Central memory CD8-positive, alpha-beta T cell (primary cell): ENCODE results near the gene SLC6A6.

Source experiments
- ATAC-seq: fragments of 150-1000 bp; cut with Tn5 transposase; replicated peaks from 2 replicates; pipeline ENCODE4 v1.10.0; 2022; ENCODE audit warnings: mild to moderate bottlenecking, moderate FRiP score, moderate number of reproducible peaks; ENCODE audit not compliant: poor library complexity, severe bottlenecking; ENCODE audit errors: extremely low read depth
- DNase-seq, 2 donors: peaks; one replicate each; pipeline ENCODE4 v3.0.0; 2021; ENCODE audit warnings: low spot score in 2 of 2
- H3K27ac Mint-ChIP-seq: one replicate; pipeline ENCODE4 v1.8.0; 2022; ENCODE audit warnings: low read depth, mild to moderate bottlenecking, moderate library complexity, mixed read lengths
- H3K27me3 Mint-ChIP-seq: one replicate; pipeline ENCODE4 v1.8.0; 2022; ENCODE audit warnings: mixed read lengths
- H3K36me3 Mint-ChIP-seq: one replicate; pipeline ENCODE4 v1.8.0; 2022; ENCODE audit warnings: mild to moderate bottlenecking, moderate library complexity, mixed read lengths; ENCODE audit not compliant: insufficient read depth
- H3K4me1 Mint-ChIP-seq: one replicate; pipeline ENCODE4 v1.8.0; 2022; ENCODE audit warnings: mixed read lengths
- H3K4me3 Mint-ChIP-seq: one replicate; pipeline ENCODE4 v1.8.0; 2022; ENCODE audit warnings: mild to moderate bottlenecking, moderate library complexity, mixed read lengths
- H3K9me3 Mint-ChIP-seq: one replicate; pipeline ENCODE4 v1.8.0; 2022; ENCODE audit warnings: mixed read lengths

SLC6A6 gene

GRCh38 chr3:14393440-14394106 is 8.8 kb upstream of the SLC6A6 start:
- no peaks in the 10 kb centered on the region for H3K9me3 Mint-ChIP-seq
- DNase-seq (no peak), ATAC-seq (no peak)
- H3K27me3 Mint-ChIP-seq: no peaks in the 10 kb centered on the region
- H3K36me3 Mint-ChIP-seq: no peaks in the 10 kb centered on the region
- peaks cover 16% of the 10 kb centered on the region for H3K4me1 Mint-ChIP-seq
- H3K27ac Mint-ChIP-seq: peak overlapping the region; percentile 72
- no peak overlapping the region for H3K4me3 Mint-ChIP-seq

GRCh38 chr3:14396031-14396692 is 6.2 kb upstream of the SLC6A6 start:
- Mint-ChIP-seq H3K27me3 (no peaks in the 10 kb centered on the region), H3K36me3 (peaks cover 1% of the 10 kb centered on the region), H3K4me1 (peaks cover 16% of the 10 kb centered on the region), H3K27ac (peak overlapping the region; percentile 83), H3K4me3 (no peak overlapping the region), H3K9me3 (no peaks in the 10 kb centered on the region)
- no peak for DNase-seq
- ATAC-seq: no peak

GRCh38 chr3:14397046-14397445 is 5.4 kb upstream of the SLC6A6 start:
- H3K4me1 Mint-ChIP-seq: peaks cover 16% of the 10 kb centered on the region
- peaks cover 2% of the 10 kb centered on the region for H3K36me3 Mint-ChIP-seq
- DNase-seq (no peak), ATAC-seq (no peak)
- peak overlapping the region; percentile 83 for H3K27ac Mint-ChIP-seq
- peak overlapping the region; percentile 4 for H3K4me3 Mint-ChIP-seq
- no peaks in the 10 kb centered on the region for H3K9me3 Mint-ChIP-seq
- no peaks in the 10 kb centered on the region for H3K27me3 Mint-ChIP-seq

DNA sequence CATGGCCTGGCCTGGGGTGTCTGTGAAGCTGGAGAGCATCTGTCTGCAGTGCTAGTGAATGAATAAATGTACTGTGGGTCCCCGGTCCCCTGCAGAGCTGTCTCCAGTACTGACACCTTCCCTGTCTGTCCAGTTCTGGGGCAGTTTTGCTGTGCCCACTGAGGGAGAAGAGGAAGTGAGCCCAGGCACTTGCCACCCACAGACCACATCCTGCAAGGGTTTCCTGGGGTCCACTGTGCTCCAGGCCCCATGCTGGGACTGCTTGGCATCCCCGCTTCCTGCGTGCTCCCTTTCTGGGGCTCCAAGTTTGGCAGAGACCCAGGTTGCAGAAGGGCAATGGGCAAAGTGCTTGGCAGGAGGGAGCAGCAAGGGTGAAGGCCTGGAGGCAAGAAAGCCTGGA is 4.9 kb upstream of the SLC6A6 start:
- H3K4me3 Mint-ChIP-seq: no peak overlapping the region
- no peaks in the 10 kb centered on the region for H3K9me3 Mint-ChIP-seq
- H3K4me1 Mint-ChIP-seq: peaks cover 16% of the 10 kb centered on the region
- no peaks in the 10 kb centered on the region for H3K27me3 Mint-ChIP-seq
- H3K27ac Mint-ChIP-seq: peak overlapping the region; percentile 83
- ATAC-seq (no peak), DNase-seq (no peak)
- peaks cover 7% of the 10 kb centered on the region for H3K36me3 Mint-ChIP-seq

DNA sequence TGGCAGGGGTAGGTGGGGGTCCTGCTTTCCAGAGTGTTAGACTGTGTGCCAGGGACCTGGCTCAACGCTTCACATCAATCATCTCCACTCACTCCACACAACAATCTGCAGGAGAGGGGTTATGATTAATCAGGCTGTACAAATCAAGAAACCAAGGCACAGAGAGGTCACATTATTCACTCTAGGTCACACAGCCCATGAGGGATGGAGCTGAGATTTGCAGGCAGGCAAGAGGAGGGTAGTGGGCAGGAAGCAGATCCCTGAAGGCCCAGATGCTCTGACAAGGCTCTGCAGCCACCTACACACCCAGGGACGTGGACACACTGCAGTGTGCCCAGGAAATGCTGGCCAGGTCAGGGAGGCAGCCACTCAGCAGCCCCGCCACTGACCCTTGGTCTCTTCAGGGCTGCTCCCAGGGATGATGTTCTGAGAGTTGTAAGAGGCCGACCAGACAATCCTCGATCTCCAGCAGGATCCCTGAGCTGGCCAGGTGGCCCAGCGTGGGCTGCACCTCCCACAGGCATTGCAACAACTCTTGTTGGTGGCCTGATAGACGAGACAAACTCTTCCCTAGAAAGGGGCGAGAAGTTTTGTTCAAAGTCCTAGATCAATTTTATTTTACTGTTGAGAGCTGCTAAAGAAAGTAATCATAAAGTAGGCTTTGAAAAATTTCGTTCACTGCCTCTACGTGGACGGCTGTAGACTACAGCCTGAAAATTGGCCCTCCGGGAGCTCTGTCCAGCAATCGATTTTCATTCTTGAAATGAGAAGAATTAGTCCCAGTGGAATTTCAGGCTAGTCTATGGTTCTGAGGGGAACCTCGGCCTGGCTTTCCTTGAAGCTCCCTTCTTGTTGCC is 4.2 kb upstream of the SLC6A6 start:
- no peak for ATAC-seq
- peak overlapping the region; percentile 83 for H3K27ac Mint-ChIP-seq
- H3K36me3 Mint-ChIP-seq: peaks cover 12% of the 10 kb centered on the region
- H3K9me3 Mint-ChIP-seq: no peaks in the 10 kb centered on the region
- H3K4me1 Mint-ChIP-seq: peaks cover 21% of the 10 kb centered on the region
- H3K27me3 Mint-ChIP-seq: no peaks in the 10 kb centered on the region
- no peak overlapping the region for H3K4me3 Mint-ChIP-seq
- DNase-seq: no peak

- Mint-ChIP-seq H3K27ac (no peak overlapping the region), H3K36me3 (peaks cover 16% of the 10 kb centered on the region), H3K4me3 (no peak overlapping the region), H3K4me1 (peaks cover 24% of the 10 kb centered on the region), H3K9me3 (no peaks in the 10 kb centered on the region), H3K27me3 (no peaks in the 10 kb centered on the region)
- no peak for ATAC-seq
- no peak for DNase-seq
Measured at GRCh38 chr3:14398797-14399106, 3.7 kb upstream of the SLC6A6 start.

DNA sequence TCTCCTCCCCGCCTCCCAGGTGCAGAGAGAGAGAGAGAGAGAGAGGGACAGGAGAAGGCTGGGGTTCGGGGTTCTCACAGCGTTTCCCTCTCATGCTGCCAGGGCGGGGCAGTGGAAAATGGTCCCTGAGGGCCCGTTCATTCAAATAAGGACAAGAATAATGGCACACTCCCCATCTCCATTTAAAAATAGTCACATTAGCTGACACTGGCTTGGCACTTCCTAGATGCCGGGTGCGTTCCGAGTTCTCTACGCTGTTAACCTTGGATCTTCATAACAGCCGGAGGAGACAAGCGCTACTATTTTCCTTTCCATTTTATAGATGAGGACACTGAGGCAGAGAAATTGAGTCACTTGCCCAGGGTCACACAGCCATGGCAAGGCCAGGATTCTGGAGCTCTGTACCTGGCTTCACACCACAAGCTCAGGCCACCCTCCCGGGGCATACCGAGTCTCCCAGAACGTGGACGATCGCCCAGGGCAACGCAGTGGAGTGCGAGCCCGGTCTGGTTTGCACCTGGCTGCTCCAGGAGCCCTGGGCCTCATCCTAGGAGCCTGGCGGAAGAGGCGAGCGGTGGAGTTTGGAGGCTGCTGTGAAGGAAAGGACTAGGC is 608 bp upstream of the SLC6A6 start:
- Mint-ChIP-seq H3K27ac (peak overlapping the region; percentile 93), H3K9me3 (no peaks in the 10 kb centered on the region), H3K4me3 (peak overlapping the region; percentile 97), H3K36me3 (peaks cover 22% of the 10 kb centered on the region), H3K4me1 (peaks cover 43% of the 10 kb centered on the region), H3K27me3 (no peaks in the 10 kb centered on the region)
- no peak for DNase-seq
- no peak for ATAC-seq

GRCh38 chr3:14403619-14404155 is 1.3 kb downstream of the SLC6A6 start:
- peaks cover 27% of the 10 kb centered on the region for H3K36me3 Mint-ChIP-seq
- peak overlapping the region; percentile 93 for H3K27ac Mint-ChIP-seq
- peak overlapping the region; percentile 97 for H3K4me3 Mint-ChIP-seq
- DNase-seq: no peak
- H3K9me3 Mint-ChIP-seq: no peaks in the 10 kb centered on the region
- peaks cover 38% of the 10 kb centered on the region for H3K4me1 Mint-ChIP-seq
- ATAC-seq: no peak
- H3K27me3 Mint-ChIP-seq: no peaks in the 10 kb centered on the region

- H3K4me1 Mint-ChIP-seq: peaks cover 39% of the 10 kb centered on the region
- peaks cover 27% of the 10 kb centered on the region for H3K36me3 Mint-ChIP-seq
- ATAC-seq: no peak
- DNase-seq: no peak
- no peaks in the 10 kb centered on the region for H3K9me3 Mint-ChIP-seq
- H3K27ac Mint-ChIP-seq: peak overlapping the region; percentile 93
- H3K27me3 Mint-ChIP-seq: no peaks in the 10 kb centered on the region
- H3K4me3 Mint-ChIP-seq: peak overlapping the region; percentile 97
Measured at GRCh38 chr3:14404186-14404585, 1.8 kb downstream of the SLC6A6 start.

DNA sequence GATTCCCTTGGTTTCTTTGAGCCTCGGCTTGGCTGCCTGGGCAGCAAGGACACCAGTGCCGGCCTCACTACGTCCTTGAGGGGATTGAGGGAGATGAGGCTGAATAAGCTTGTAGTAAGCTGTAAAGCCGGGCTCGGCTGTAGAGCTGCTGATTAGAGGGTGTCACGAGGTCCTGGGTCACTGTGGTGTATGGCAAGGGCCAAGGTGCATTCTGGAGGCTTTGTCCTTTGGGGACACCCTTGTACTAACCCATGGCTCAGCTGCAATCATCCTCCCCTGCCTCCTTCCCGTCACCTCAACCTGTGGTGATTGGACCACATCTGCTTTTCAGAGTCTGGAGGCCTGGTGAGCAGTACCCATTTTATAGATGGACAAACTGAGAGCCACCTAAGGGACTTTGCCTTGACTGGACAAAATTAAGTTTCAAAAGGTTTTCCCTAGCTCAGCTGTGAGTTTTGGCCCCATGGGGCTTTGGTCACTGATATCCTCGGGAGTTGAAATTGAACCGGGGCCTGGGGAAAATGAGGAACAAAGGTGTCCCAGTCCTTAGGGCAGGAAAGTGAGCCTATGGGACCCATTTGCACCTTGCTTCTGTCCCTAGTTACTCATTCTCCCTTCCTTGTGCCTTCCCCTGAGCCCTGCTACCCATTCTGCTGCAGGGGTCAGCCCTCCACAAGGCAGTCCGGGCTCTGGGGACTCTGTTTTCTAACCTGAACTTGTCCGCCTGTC is 2.4 kb downstream of the SLC6A6 start:
- peak overlapping the region; percentile 93 for H3K27ac Mint-ChIP-seq
- ATAC-seq: no peak
- no peak for DNase-seq
- peaks cover 44% of the 10 kb centered on the region for H3K4me1 Mint-ChIP-seq
- H3K27me3 Mint-ChIP-seq: no peaks in the 10 kb centered on the region
- H3K36me3 Mint-ChIP-seq: peaks cover 27% of the 10 kb centered on the region
- peak overlapping the region; percentile 97 for H3K4me3 Mint-ChIP-seq
- H3K9me3 Mint-ChIP-seq: no peaks in the 10 kb centered on the region

DNA sequence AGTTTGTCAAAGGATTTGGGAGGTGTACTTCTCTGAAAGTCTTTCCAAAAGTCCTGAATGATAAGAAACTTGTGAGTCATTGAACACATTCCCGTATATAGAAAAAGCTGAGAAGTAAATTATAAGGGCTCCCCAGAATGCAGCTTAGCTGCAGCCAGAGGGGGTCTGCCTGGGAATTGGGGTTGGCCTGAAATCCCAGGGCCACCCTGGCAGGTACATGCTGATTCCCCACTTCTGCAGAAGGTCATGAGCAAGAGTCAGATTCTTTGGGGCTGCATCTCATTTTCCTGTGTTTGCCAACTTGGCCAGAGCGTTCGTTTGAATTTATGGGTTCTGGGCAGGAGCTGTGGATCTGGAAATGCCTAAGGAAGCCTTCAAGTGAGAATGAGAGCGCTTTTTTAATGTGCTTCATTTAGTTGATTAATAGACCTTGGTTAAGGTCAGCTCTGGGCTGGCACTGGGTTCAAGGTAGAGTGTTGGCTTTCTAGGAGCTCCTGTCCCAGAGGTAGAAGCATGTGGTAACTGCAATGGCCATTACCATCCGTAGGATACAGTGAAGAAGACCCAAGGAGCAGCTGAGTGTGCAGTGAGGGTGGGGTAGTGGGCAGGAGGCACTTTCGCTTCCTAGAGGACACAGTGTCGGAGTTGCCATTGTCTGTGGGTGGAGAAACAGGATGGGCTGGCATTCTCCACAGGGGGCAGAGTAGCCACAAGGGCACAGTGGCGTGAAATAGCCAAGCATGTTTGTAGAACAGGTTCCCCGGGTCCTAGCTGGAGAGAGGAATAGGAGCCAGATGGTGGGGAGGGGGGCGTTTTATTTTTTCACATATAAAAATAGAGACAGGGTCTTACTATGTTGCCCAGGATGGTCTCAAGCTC is 3.2 kb downstream of the SLC6A6 start:
- Mint-ChIP-seq H3K36me3 (peaks cover 30% of the 10 kb centered on the region), H3K27ac (peak overlapping the region; percentile 41), H3K27me3 (no peaks in the 10 kb centered on the region), H3K4me1 (peaks cover 44% of the 10 kb centered on the region), H3K9me3 (no peaks in the 10 kb centered on the region), H3K4me3 (peak overlapping the region; percentile 12)
- DNase-seq (no peak), ATAC-seq (no peak)
